A673 (cell line): ENCODE results near the gene FGF11.

Experiments
- CTCF ChIP-seq: fragments of 300-800, 200-600 bp; sonication (generic); conservative IDR thresholded peaks from 2 replicates; pipeline ENCODE4 v1.5.1; 2017; ENCODE audit warnings: low read depth, mild to moderate bottlenecking, antibody characterized with exemption, low read length, moderate library complexity, mixed read lengths
- EZH2 ChIP-seq: fragments of 200-600 bp; sonication (generic); IDR thresholded peaks from 2 replicates; pipeline ENCODE4 v1.6.1; 2017; ENCODE audit warnings: borderline replicate concordance, low read depth, mild to moderate bottlenecking, mixed read lengths, antibody characterized with exemption, low read length; ENCODE audit not compliant: poor library complexity, severe bottlenecking

DNA sequence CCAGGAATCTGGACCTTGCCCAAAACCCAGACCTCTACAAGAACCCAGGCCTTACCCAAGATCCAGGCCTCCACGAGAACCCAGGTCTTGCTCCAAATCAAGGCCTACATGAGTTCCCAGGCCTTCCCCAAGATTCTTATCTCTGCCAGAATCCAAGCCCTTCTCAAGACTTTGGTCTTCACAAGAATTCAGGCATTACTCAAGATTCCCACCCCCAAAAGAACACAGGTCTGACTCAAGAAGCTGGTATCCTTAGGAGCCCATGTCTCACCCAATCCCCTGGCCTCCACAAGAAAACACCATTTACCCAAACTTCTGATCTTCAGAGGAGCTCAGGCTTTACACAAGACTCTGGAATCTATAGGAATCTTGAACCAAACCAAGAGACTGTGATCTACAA lies 8.1 kb upstream of the FGF11 start:
- TF ChIP-seq CTCF (no peak), EZH2 (no peak)
